Thyroid gland (tissue), 4 donors: Measurements from ENCODE around the gene LMO1. TPM values are rescaled to one million over a fixed set of nuclear protein-coding genes. Genes with fewer than 3 reads are reported as not detected.

Source experiments
- DNase-seq, 2 donors: peaks; one replicate each; pipeline ENCODE4 v3.0.0-alpha.2; 2019
- H3K27ac ChIP-seq, 3 donors: fragments of 200-600 bp; sonication (generic); 1 replicate in 2 of 3; 2 replicates in 1 of 3; pipeline ENCODE4 v1.5.1; 2016 to 2019; ENCODE audit warnings: mild to moderate bottlenecking in 1 of 3, moderate library complexity in 1 of 3
- H3K27me3 ChIP-seq: fragments of 200-600 bp; sonication (generic); one replicate; pipeline ENCODE4 v1.5.1; 2019
- H3K36me3 ChIP-seq, 2 donors: fragments of 200-600 bp; sonication (generic); one replicate each; pipeline ENCODE4 v1.5.1; 2016 to 2019
- H3K4me1 ChIP-seq, 2 donors: fragments of 200-600 bp; sonication (generic); one replicate each; pipeline ENCODE4 v1.5.1; 2017 to 2019
- H3K4me3 ChIP-seq, 3 donors: fragments of 200-600 bp; sonication (generic); replicated peaks in 1 of 3; 1 replicate in 2 of 3; 2 replicates in 1 of 3; pipeline ENCODE4 v1.5.1; 2016; ENCODE audit warnings: mild to moderate bottlenecking in 1 of 3
- H3K9me3 ChIP-seq: fragments of 200-600 bp; sonication (generic); one replicate; pipeline ENCODE4 v1.5.1; 2017
- CTCF ChIP-seq, 6 experiments: fragments of 200-600 bp in 3 of 6; fragments of 450-650 bp in 3 of 6; sonication (generic) in 3 of 6; IDR thresholded peaks; one replicate each; pipeline ENCODE4 v1.5.1; 2016 to 2019; ENCODE audit warnings: antibody characterized with exemption in 6 of 6, mild to moderate bottlenecking in 2 of 6, inconsistent platforms in 1 of 6, moderate library complexity in 1 of 6
- POLR2A ChIP-seq, 2 donors: fragments of 450-650 bp; IDR thresholded peaks; one replicate each; pipeline ENCODE4 v1.6.1; 2017; ENCODE audit warnings: antibody characterized with exemption in 2 of 2, mild to moderate bottlenecking in 2 of 2, moderate library complexity in 1 of 2
- WGBS, 2 donors: methylation state at CpG; one replicate each; pipeline ENCODE4 v1.1.5; 2017; 5-methylcytosine and 5-hydroxymethylcytosine counted together
- intact Hi-C: fragments of 100-400 bp; cut with DNase I; formaldehyde crosslinking; loops from one replicate; pipeline ENCODE4 v1.15.1; 2023
- total RNA-seq, 4 donors: library from RNA; depleted of rRNA; stranded (reverse); fragments of >200 nt; gene quantifications; one replicate each; pipeline ENCODE4 v1.2.3, GENCODE V29; 2016

LMO1 gene
- total RNA-seq, 4 donors from 2014 or later: 0.59 TPM; not detected in 3

GRCh38 chr11:8288166-8288772 is 24.6 kb upstream of the LMO1 start:
- H3K4me1 ChIP-seq: peaks cover 3 to 6% of the 10 kb centered on the region in 2 donors
- no peak for DNase-seq
- TF ChIP-seq POLR2A (IDR thresholded peaks at IDR 0.05): no peak
- TF ChIP-seq CTCF (IDR thresholded peaks at IDR 0.05): no peak
- 63 to 64% methylated on average over 3 of the region's 3 CpGs for WGBS, 2 donors
- H3K27me3 ChIP-seq: no peaks in the 10 kb centered on the region
- H3K9me3 ChIP-seq: no peaks in the 10 kb centered on the region
- H3K27ac ChIP-seq: no peak overlapping the region
- intact Hi-C loops: no loop called here
- no peak overlapping the region for H3K4me3 ChIP-seq
- H3K36me3 ChIP-seq: no peaks in the 10 kb centered on the region

- Histone ChIP-seq H3K27ac (no peak overlapping the region), H3K27me3 (no peaks in the 10 kb centered on the region), H3K4me1 (peaks cover 3 to 7% of the 10 kb centered on the region in 2 donors), H3K4me3 (no peak overlapping the region), H3K9me3 (no peaks in the 10 kb centered on the region), H3K36me3 (no peaks in the 10 kb centered on the region)
- no peak for DNase-seq
- no peak for TF ChIP-seq POLR2A (IDR thresholded peaks at IDR 0.05)
- no peak for TF ChIP-seq CTCF (IDR thresholded peaks at IDR 0.05)
- intact Hi-C loops: no loop called here
Observed at GRCh38 chr11:8287703-8288102, 24.0 kb upstream of the LMO1 start.

GRCh38 chr11:8287297-8287696 is 23.6 kb upstream of the LMO1 start:
- DNase-seq: no peak
- Histone ChIP-seq H3K27ac (no peak overlapping the region), H3K9me3 (no peaks in the 10 kb centered on the region), H3K4me3 (no peak overlapping the region), H3K4me1 (peaks cover 3 to 7% of the 10 kb centered on the region in 2 donors), H3K27me3 (no peaks in the 10 kb centered on the region), H3K36me3 (no peaks in the 10 kb centered on the region)
- intact Hi-C loops: no loop called here
- 90 to 93% methylated on average over 4 to 5 of the region's 5 CpGs for WGBS, 2 donors
- no peak for TF ChIP-seq CTCF (IDR thresholded peaks at IDR 0.05)
- TF ChIP-seq POLR2A (IDR thresholded peaks at IDR 0.05): no peak

- H3K4me3 ChIP-seq: no peak overlapping the region
- 74 to 79% methylated on average over 2 of the region's 2 CpGs for WGBS, 2 donors
- no peaks in the 10 kb centered on the region for H3K36me3 ChIP-seq
- no peaks in the 10 kb centered on the region for H3K27me3 ChIP-seq
- H3K4me1 ChIP-seq: peaks cover 3 to 7% of the 10 kb centered on the region in 2 donors
- intact Hi-C loops: no loop called here
- H3K9me3 ChIP-seq: no peaks in the 10 kb centered on the region
- no peak overlapping the region for H3K27ac ChIP-seq
- TF ChIP-seq CTCF (IDR thresholded peaks at IDR 0.05): no peak
- TF ChIP-seq POLR2A (IDR thresholded peaks at IDR 0.05): no peak
- DNase-seq: no peak
Observed at GRCh38 chr11:8286886-8287285, 23.2 kb upstream of the LMO1 start.

- intact Hi-C loops: no loop called here
- H3K27ac ChIP-seq: no peak overlapping the region
- TF ChIP-seq CTCF (IDR thresholded peaks at IDR 0.05): no peak
- TF ChIP-seq POLR2A (IDR thresholded peaks at IDR 0.05): no peak
- H3K9me3 ChIP-seq: no peaks in the 10 kb centered on the region
- DNase-seq: no peak
- WGBS, 2 donors: 91 to 96% methylated on average over 4 of the region's 4 CpGs
- peaks cover 3 to 7% of the 10 kb centered on the region in 2 donors for H3K4me1 ChIP-seq
- no peaks in the 10 kb centered on the region for H3K27me3 ChIP-seq
- H3K4me3 ChIP-seq: no peak overlapping the region
- no peaks in the 10 kb centered on the region for H3K36me3 ChIP-seq
Observed at GRCh38 chr11:8285796-8286195, 22.1 kb upstream of the LMO1 start.
